Stromal cell of bone marrow (primary cell): ENCODE measurements around the gene SLC36A3.
A peak's percentile ranks its signal among the peaks of the same experiment; 100 is the strongest.
"Not testable (repeated sequence)": the region's sequence is repeated elsewhere in the genome, so short reads cannot be mapped to it uniquely, and the experiment has no call there.

ENCODE experiments used
- DNase-seq: peaks from one replicate; pipeline ENCODE4 v3.0.0-alpha.2; 2012; ENCODE audit warnings: low read depth

Gene SLC36A3

DNA sequence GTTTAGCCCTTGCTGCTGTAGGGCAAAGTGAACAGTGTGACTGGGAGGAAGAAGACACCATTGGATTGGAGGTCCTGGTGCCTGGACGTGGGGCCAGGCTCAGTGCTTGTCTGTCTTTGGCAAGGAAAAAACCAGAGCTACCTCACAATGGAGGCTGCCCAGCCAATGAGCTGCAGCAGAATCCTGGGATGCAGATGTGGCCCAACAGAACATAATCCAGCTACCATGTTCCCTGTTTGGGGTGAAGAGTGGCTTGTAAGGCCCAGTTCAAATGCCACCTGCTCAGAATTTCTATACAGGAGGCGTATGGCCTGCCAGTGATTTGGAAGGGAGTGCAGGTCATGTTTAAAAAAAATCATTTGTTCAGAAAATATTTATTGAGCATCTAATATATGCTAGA, at the start of gene SLC36A3:
TSS of gene SLC36A3 (minus strand) at position 101 of the 400 bp plus-strand sequence. CDS start 412 bp downstream, outside the sequence.
- DNase-seq, result no peak

DNA sequence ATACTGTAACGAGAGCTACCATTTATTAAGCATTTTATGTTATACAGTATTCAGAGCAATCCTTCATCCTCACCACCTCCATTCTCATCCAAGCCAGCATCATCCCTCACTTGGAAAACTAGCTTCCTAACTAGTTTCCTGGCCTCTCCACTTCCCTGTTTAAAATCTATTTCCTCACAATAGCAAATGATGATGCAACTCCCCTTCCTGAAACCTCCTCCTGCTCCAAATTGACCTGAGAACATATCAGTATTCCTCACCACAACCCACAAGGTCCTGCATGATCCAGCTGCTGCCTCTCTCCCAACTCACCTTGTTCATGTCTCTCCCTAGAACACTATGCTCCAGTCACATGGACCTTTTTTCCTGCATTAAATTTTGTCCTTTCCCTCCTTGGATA, 48.1 kb upstream of the SLC36A3 start:
- DNase-seq, result no peak

DNA sequence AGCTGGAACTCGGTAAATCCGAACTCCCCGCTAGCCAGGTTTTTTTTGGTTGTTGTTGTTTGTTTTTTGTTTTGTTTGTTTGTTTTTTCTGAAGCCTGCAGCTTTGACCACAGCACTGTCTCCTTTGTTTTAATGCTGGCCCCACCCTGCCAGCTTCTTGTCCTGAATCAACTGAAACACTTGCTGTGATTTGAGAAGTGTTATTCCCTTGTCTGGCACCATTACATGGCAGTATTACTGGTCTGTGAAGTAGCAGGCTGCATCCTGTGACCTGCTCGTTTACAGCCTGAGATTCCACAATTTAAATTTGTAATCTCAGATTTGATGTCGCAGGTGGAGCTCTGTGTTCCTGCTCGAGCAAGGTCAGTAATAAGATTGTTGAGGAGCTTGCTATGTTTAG, 45.2 kb upstream of the SLC36A3 start:
- no peak for DNase-seq

DNA sequence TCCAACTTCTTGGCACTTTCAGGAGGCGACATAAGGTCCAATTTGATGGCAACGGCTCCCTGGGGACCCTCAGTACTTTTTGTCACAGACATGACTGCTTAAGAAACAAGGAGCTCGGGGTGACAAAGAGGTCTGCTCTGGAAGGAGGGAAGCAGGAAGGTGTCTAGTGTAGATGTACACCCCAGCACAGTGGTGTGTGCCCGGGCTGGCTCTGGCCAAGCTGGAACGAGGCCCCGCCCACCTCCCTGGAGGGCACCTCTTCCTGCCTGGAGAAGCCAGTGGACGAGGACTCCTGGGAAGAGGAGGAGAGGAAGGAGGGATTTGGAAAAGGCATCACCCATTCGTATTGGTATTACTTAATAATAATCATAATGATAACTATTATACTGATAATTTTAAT, 43.8 kb upstream of the SLC36A3 start, which contains the start of gene SLC36A2:
TSS of gene SLC36A2 (minus strand) at position 191 of the 400 bp plus-strand sequence. CDS start at position 92, 99 bp downstream.
- no peak for DNase-seq

DNA sequence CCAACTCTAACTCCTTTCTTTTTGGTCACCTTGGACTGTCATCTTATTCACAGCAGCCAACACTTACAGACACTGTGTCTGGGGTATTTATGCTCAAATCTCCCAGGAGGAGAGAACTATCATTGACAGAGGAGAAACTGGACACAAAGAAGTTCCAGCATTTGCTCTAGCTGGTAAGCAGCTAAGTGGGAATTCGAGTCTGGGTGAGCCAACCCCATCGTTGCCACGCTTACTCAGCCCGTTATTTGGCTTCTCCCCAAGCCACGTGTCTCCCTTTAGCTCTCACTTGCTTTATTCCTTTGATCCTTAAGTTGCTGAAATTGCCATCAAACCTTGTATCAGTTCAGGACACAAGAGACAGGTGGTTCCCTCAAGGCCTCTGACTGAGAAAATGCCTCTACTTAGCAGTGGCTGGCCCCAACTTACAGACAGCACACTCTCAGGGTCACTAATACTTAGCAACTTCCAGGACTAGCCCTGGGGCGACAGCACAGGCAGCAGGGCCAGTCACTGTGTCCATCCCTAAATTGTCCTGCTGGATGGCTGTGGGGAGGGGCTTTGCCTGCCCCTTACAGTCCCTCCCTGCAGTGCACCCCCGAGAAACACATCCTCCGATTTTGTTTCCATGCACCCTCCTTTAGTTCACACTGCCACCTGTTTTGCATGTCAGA, 42.4 kb upstream of the SLC36A3 start:
- peak; percentile 29 for DNase-seq

DNA sequence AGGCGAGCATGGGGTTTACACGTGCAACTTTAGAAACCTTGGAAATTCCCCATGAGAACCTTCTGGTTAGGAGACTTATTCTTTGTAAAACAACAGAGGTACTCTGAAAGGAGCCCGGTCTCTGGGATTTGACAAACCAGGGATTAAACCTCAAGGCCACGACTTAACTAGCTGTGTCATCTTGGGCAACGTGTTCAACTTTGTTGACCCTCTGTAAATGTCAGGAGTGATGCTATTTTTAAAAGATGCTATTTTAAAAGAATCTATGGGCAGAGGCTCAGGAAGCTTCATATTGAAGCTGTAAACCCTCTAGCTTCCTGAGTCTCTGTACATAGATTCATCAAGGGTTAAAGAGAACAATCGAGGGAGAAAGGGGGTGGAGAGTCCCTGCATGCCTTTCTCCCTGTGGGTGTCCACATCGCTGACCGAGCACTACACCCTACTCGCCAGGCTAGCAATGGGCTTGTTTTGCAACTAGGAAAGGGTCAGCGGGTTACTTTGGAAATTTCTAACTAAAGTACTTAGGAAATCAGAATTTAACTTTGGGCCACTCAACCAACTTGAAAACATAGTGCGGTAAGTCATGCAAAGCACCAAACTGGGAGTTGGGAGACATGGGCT, 41.7 kb upstream of the SLC36A3 start:
- DNase-seq, result no peak

DNA sequence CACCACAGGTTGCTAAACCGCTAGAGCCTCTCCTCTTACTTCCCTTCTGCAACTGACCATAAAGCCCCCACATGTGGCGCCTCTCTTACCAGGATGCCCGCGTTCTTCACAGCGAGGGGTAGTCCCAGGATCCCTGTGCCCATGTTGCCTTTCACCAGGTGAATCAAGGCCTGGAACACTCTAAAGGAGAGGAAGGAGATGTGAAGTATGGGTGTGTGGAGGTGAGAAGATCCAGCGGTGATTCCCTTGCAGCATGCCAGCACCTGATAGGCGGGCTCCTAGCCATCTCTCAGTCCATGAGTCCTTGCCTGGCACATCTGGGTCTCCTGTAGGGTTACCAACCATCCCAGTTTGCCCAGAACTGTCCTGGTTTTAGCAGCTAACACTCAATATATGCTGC, 40.5 kb upstream of the SLC36A3 start:
- no peak for DNase-seq

DNA sequence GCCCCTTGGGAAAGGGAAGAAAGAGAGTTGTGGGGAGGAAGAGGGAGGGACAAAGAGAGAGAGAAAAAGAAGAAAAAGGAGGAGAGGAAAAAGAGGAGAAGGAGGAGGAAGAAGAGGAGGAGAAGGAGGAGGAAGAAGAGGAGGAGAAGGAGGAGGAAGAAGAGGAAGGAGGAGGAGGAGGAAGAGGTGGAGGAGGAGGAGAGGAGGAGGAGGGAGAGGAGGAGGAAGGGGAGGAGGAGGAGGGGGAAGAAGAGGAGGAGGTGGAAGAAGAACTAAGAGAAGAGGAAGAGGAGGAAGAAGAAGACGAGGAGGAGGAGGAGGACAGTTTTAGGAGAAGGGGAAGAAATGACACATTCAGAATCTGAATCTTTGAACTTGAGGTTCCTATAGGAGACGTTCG, 36.4 kb upstream of the SLC36A3 start:
- no peak for DNase-seq

DNA sequence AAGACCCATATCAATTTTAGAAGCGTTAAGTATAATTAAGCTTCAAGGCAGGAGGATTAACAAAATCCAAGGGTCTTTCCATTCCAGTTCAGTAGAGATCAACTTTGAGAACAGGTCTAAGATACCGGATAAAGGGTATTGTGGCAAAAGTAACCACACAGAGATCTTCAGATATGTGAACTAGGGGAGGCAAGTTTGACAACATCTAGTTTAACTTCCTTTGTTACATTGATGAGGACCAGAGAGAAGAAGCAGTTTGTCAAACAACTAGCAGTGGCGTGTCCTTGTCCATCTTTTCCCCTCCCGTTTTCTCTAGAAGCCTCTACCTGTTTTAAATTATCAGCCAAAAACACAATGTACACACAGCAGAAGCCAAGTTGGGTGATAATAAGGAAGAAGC, 35.2 kb upstream of the SLC36A3 start:
- DNase-seq, result no peak

DNA sequence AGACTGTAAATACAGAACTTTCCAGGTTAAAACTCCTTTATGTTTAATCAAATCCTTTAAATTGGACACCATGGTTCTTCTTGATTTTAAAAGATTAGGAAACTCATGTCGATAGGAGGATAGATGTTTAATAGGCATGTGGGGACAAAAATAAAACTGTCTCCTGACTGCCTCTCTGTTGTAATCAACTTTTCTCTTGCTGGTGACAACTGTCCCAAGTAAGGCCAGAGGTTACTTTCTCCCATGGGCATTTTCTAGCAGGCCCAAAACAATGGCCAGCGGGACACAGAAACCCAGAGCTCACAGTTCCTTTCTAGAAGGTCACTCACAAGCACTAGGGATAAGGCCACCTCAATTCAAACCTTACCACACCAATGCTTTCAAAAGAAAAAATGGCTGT, 29.3 kb upstream of the SLC36A3 start:
- no peak for DNase-seq

DNA sequence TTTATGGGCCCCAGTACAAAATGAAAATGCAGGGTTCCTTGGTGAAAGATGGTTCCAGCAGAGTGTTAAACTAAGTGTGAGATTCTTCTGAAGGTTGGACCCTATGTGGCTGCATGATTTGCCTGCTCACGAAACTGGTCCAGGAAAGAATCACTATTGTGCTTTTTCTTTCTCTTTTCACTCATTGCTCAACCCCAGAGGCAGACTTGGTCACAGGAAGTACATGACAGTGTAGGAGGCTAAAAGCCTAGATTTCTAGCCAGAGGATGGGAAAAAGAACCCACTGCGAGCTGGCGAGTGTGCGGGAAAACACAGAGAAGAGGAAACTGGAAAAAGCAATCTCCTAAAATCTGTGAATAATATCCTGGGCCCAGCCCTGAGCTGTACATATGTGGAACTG, 25.2 kb upstream of the SLC36A3 start:
- no peak for DNase-seq

DNA sequence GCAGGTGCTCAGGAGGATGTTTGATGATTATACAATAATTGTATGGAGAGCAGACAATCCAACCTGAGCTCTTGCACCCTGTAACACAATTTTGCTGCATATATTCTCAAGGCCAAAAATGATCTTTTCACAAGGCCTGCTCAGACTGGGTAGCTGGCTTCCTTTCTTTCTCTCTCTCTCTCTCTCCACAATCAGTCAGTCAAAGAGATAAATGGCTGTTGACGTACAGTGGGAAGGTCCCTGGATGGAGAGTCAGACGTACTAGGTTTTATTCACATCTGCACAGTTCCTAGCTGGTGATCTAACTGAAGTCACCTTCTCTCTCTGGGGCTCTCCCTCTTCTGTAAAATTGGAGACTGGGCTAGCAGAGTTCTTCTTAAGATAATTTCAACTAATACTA, 24.0 kb upstream of the SLC36A3 start:
- DNase-seq, result no peak

DNA sequence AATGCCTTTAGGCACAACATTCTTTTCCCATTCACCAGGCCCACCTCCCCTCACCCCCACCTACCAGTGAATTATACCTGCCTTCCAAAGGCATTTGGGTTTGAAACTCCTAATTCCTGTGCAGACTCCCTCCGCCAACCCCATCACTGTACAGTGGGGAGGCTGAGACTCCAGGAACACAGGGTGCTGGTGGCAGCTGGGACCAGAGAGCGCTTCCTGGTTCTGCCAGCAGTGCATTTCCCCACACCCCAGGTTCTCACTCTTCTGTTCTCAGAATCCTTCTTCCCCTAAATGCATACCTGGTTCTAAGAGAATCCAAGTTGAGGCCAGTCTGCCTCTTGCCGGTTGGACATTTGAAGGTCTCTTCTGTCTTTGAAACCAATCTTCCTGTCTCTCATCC, 22.7 kb upstream of the SLC36A3 start:
- DNase-seq, result no peak

DNA sequence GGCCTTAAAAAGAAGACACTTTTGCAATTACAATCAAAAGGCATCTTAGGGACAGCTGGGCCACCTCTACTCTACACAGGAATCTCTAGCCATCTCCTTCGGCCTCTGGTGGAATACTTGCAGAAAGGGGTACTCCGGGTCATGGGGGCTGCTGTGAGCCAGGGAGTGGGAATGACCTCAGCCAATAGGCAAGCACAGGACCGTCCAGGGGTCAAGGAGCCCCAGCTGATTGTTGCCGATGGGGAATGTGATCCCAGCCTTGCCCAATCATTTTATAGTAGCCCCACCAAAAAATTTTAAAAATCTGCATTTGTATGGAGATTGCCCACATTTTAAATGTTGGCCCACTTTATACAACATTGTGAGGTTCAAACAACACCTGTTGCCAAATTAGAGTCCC, 16.9 kb upstream of the SLC36A3 start:
- no peak for DNase-seq

DNA sequence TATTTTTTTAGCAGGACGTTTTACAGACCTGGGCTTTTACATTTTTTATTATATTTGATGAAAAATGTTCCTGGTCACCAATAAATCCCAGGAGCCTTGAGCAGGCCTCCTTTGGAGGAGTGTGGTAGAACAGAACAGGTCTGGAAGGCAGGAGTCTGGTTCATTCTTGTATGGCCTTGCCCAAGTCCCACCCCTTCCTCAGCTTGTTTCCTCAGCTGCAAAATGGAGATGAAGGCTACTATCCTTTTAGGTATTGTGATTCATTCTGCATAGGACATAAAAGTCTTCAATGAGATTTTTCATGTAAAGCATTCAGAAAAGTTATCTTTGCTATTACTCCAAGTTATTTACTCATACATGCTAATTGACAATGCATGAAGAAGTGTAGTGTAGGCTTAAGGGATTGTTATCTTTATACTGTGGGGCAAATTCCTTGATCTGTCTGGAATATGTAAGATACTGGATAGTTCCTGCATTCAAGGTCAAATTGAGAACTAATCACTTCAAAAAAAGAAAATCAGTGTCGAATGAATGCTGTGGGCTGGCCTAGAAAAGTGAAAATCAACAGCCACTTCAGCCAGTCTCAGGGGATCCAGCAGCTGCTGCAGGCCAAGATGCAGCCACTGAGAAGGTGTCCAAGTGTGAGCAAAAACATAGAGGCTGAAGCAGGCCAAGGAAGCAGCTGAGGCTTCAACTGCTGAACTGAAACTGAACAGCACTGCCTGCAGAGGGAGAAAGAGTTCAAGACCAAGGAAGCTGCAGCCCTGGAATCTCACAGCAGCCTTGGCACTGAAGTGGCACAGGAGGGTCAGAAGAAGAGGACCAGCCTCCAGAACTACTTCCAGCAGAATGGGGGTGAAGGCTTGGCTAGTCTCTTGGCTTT, 15.5 kb upstream of the SLC36A3 start:
- DNase-seq, result no peak

DNA sequence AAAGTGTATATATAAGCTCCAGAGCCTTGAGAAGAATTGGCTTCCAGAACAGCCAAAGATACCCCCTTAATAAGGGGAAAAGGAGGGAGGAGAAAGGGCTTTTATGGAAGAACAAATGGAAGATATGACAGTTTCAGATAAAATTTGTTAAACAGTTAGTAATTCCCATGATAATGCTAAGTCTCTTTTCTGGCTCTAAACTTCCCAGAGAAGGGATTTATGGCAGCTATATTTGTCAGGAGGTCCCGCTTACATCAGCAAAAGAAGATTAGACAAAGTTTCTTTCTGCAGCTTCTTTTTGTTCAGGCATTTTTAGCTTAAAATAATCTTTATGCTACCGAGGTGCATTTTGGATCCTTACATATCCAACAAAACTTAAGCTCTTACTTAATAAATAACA, 14.3 kb upstream of the SLC36A3 start:
- no peak for DNase-seq

DNA sequence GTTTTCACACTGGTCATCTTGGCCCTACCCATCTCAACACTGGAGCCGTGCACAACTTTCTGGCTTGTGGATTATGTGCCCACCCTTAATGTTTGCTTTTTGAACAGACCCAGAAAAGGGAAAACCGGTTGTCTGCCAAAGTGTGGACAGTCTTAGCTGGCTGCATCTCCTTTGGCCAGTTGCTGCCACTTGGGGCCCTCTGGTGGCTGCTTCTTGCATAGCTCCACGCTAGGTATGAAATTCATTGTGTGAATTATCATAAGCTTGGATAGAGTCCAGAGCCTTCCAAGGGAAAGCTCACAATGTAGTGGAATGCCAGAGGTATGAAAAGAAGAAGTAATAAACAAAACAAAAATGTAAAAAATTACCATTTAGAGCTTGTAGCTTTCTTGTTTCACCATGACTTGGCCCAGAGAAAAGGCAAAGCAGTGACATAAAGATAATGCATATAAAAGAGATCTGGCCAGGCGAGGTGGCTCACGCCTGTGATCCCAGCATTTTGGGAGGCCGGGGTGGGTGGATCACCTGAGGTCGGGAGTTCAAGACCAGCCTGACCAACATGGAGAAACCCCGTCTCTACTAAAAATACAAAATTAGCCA, 12.5 kb upstream of the SLC36A3 start:
- DNase-seq, result peak; percentile 55

DNA sequence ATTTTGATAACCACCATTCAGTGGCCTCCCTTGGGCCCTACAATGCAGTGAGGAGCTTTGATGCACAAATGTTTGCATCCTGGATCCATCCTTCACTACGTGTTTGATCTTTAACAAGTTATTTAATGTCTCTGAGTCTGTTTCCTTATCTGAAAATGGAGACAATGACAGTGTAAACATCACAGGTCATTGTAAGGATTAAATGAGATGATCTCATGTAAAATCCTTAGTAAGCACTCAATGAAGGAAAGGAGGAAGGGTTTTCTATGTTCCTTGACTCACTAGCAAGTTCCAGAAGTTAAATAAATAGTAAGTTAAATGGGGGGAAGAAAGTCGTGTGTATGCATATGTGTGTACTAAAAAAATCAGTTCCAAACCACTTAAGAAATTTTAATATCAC, 9.8 kb upstream of the SLC36A3 start:
- DNase-seq, result no peak

DNA sequence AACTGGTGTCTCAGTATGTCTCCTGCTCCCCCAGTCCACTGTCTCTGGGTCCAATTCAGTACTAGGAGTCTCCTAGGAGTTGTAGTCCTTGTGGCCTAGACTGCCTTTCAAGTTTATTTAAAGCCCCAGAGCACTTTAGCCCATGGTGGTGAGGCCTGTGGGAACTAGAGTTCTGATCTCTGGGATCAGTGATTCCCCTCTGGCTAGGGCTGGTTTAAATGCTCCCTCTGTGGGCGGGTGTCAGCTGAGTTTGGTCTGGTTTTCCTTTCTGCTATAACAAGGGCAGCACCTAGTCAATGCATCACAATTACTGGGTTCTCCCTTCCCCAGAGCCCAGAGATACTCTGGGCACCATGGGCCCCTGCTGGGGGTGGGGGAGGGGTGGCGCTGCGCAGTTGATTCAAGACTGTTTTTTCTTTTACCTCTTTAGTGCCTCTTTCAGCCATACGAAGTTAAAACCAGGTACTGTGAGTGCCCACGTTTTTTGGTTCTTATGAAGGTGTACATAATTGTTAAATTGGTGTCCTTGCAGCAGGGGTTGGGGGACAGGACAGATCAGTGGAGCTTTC, 9.3 kb upstream of the SLC36A3 start:
- no peak for DNase-seq

DNA sequence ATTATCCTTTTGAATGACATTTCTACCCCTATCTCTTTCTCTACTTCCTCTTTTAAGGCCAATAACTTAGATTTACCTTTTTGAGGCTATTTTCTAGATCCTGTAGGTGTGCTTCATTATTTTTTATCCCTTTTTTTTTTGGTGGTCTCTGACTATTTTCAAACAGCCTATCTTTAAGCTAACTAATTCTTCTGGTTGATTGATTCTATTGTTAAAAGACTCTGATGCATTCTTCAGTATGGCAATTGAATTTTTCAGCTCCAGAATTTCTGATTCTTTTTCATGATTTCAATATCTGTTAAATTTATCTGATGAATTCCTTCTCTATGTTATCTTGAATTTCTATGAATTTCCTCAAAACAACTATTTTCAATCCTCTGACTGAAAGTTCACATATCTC, 7.4 kb upstream of the SLC36A3 start:
- DNase-seq, result no peak

DNA sequence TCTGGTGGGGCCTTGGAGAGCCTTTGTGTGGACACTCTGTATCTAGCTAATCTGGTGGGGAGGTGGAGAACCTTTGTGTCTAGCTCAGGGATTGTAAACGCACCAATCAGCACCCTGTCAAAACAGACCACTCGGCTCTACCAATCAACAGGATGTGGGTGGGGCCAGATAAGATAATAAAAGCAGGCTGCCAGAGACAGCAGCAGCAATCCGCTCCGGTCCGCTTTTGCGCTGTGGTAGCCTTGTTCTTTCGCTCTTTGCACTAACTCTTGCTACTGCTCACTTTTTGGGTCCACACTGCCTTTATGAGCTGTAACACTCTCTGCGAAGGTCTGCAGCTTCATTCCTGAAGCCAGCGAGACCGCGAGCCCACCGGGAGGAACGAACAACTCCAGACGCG, 6.3 kb upstream of the SLC36A3 start:
- DNase-seq, result not testable (repeated sequence)

DNA sequence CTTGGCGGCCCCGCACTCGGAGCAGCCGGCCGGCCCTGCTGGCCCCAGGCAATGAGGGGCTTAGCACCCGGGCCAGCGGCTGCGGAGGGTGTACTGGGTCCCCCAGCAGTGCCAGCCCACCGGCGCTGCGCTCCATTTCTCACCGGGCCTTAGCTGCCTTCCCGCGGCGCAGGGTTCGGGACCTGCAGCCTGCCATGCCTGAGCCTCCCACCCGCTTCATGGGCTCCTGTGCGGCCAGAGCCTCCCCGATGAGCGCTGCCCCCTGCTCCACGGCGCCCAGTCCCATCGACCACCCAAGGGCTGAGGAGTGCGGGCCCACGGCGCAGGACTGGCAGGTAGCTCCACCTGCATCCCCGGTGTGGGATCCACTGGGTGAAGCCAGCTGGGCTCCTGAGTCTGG, 5.7 kb upstream of the SLC36A3 start:
- not testable (repeated sequence) for DNase-seq
